Measurements from ENCODE around the gene FOXP4.

GRCh38 chr6:41561416-41561815, 15.2 kb downstream of the FOXP4 start:
- TF ChIP-seq POLR2A (IDR thresholded peaks at IDR 0.05) (no peak), CTCF (IDR thresholded peaks at IDR 0.05) (no peak)

Measured in thyroid gland (tissue), 4 donors.